Esophagus muscularis mucosa (tissue), 3 donors: ENCODE data around the gene CSTF1.

ENCODE experiments used
- POLR2A ChIP-seq: fragments of 450-650 bp; IDR thresholded peaks from one replicate; pipeline ENCODE4 v1.6.1; 2017; ENCODE audit warnings: antibody characterized with exemption, moderate library complexity, mild to moderate bottlenecking, low read depth
- POLR2AphosphoS5 ChIP-seq, 2 donors: sonication (generic); formaldehyde crosslinking; IDR thresholded peaks; one replicate each; pipeline ENCODE4 v1.6.1; 2017; ENCODE audit warnings: antibody characterized with exemption in 2 of 2
- TF ChIP-seq, protein P1 (sequence below), 3 experiments: fragments of 200-600 bp in 2 of 3; fragments of 450-650 bp in 1 of 3; sonication (generic) in 2 of 3; IDR thresholded peaks; one replicate each; pipeline ENCODE4 v1.5.1; 2017 to 2019; ENCODE audit warnings: antibody characterized with exemption in 3 of 3, mild to moderate bottlenecking in 2 of 3, moderate library complexity in 1 of 3

DNA sequence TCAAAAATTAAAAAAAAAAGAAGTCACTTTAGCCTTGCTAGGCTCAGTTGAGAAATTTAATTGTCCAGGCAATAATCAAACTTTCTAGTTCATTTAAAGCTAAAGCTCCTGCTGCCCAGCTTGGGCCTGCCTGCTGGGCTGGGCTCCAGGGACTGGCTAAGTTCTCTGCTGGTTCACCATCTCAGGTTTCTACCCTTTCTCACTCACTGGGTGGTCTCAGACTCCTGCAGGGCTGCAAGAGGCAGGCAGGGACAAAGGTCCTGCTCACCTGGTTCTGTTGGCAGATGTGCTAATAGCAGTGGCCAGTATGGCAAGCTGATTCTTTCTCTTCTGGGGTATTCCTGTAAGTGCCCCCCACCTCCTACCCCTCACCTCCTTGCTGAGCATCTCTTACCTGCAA lies 54.8 kb downstream of the CSTF1 start:
- TF ChIP-seq, protein P1, sequence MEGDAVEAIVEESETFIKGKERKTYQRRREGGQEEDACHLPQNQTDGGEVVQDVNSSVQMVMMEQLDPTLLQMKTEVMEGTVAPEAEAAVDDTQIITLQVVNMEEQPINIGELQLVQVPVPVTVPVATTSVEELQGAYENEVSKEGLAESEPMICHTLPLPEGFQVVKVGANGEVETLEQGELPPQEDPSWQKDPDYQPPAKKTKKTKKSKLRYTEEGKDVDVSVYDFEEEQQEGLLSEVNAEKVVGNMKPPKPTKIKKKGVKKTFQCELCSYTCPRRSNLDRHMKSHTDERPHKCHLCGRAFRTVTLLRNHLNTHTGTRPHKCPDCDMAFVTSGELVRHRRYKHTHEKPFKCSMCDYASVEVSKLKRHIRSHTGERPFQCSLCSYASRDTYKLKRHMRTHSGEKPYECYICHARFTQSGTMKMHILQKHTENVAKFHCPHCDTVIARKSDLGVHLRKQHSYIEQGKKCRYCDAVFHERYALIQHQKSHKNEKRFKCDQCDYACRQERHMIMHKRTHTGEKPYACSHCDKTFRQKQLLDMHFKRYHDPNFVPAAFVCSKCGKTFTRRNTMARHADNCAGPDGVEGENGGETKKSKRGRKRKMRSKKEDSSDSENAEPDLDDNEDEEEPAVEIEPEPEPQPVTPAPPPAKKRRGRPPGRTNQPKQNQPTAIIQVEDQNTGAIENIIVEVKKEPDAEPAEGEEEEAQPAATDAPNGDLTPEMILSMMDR (IDR thresholded peaks at IDR 0.05): no peak
- TF ChIP-seq POLR2AphosphoS5 (IDR thresholded peaks at IDR 0.05) (no peak), POLR2A (no peak)
